HUES6 (cell line): ENCODE data around the gene SALL4.

Source experiments
- H3K27ac ChIP-seq: 2 replicates; pipeline ENCODE4 v1.7.0; 2013; ENCODE audit warnings: low read depth, mild to moderate bottlenecking, low read length, inconsistent platforms
- H3K27me3 ChIP-seq: 2 replicates; pipeline ENCODE4 v1.6.1; 2013; ENCODE audit warnings: low read length; ENCODE audit not compliant: control insufficient read depth, insufficient read depth
- H3K36me3 ChIP-seq: 2 replicates; pipeline ENCODE4 v1.6.1; 2013; ENCODE audit warnings: low read length; ENCODE audit not compliant: control insufficient read depth, insufficient read depth
- H3K4me1 ChIP-seq: 2 replicates; pipeline ENCODE4 v1.6.1; 2013; ENCODE audit warnings: low read length; ENCODE audit not compliant: control insufficient read depth, insufficient read depth
- H3K4me3 ChIP-seq: 2 replicates; pipeline ENCODE4 v1.5.1; 2013; ENCODE audit warnings: low read depth, low read length
- H3K9ac ChIP-seq: one replicate; pipeline ENCODE4 v1.6.1; 2013; ENCODE audit warnings: mild to moderate bottlenecking, low read length
- H3K9me3 ChIP-seq: 2 replicates; pipeline ENCODE4 v1.6.1; 2013; ENCODE audit warnings: low read depth, low read length; ENCODE audit not compliant: control insufficient read depth, insufficient read depth

The SALL4 gene

DNA sequence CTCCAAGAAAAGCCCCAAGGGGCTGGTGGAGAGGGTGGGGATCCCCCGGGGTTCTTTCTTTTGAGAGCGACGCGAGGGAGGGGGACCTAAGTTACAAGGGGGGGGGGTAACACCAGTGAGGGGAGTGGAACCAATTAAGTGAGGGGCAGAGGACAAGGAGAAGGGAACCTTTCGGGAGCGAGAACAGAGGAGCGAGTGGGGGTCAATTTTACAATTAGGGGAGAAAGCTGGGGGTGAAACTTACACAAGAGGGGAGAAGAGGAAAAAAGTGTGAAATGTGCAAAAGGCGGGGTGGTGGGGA is 548 bp downstream of the SALL4 start:
- H3K9me3 ChIP-seq: no peaks in the 10 kb centered on the region
- peak overlapping the region; percentile 74 for H3K4me3 ChIP-seq
- peaks cover 26% of the 10 kb centered on the region for H3K4me1 ChIP-seq
- peaks cover 6% of the 10 kb centered on the region for H3K36me3 ChIP-seq
- peak overlapping the region; percentile 99 for H3K27ac ChIP-seq
- H3K9ac ChIP-seq: peak overlapping the region; percentile 99
- H3K27me3 ChIP-seq: no peaks in the 10 kb centered on the region

DNA sequence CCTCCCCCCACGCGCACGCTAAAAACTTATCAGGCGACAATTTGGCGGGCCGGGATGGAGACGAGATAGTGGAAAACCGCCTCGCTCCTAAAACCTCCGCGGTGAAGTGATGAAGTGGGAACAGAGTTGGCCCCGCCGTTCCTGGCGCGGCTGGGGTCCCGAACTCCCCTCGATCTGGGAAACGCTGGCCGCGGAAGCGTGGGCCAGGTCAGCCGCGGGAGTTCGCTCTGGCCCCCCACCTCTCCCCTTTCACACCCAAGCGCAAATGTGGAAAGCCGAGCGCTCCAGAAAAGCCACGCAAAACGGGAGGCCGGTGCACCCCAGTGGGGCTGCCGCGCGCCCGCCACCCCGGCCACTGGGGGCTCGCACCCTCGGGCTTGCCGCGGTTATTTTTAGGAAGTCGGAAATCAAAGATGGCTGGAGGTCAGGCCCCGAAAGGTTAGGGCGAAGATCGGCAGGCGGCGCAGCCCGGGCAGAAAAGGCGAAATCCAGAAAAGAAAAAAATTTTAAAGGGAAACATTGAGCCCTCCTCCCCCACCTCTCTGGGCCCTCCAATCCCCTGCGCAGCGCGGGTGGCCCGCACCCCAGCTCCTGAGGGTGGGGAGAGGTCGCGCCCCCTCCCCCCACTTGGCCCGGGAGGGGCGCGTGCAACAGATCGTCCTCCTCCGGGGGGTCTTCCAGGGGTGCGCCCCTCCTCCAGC is 1.0 kb downstream of the SALL4 start:
- Histone ChIP-seq H3K4me3 (peak overlapping the region; percentile 74), H3K9me3 (no peaks in the 10 kb centered on the region), H3K27ac (peak overlapping the region; percentile 99), H3K9ac (peak overlapping the region; percentile 99), H3K4me1 (peaks cover 31% of the 10 kb centered on the region), H3K36me3 (peaks cover 11% of the 10 kb centered on the region), H3K27me3 (no peaks in the 10 kb centered on the region)

DNA sequence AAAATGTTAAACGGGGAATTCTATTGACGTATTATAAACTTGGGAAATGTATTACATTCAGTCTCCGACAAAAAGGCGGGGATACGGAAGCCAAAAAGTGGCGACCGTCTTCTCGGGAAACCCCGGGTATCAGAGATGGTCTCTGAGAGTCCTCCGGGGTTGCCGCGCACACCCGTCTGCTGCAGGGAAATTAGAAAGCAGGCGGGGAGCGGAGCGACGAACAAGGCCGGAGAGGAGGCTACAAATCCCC is 1.5 kb downstream of the SALL4 start:
- Histone ChIP-seq H3K27ac (peak overlapping the region; percentile 99), H3K27me3 (no peaks in the 10 kb centered on the region), H3K4me3 (peak overlapping the region; percentile 74), H3K4me1 (peaks cover 33% of the 10 kb centered on the region), H3K36me3 (peaks cover 13% of the 10 kb centered on the region), H3K9ac (peak overlapping the region; percentile 99), H3K9me3 (no peaks in the 10 kb centered on the region)

DNA sequence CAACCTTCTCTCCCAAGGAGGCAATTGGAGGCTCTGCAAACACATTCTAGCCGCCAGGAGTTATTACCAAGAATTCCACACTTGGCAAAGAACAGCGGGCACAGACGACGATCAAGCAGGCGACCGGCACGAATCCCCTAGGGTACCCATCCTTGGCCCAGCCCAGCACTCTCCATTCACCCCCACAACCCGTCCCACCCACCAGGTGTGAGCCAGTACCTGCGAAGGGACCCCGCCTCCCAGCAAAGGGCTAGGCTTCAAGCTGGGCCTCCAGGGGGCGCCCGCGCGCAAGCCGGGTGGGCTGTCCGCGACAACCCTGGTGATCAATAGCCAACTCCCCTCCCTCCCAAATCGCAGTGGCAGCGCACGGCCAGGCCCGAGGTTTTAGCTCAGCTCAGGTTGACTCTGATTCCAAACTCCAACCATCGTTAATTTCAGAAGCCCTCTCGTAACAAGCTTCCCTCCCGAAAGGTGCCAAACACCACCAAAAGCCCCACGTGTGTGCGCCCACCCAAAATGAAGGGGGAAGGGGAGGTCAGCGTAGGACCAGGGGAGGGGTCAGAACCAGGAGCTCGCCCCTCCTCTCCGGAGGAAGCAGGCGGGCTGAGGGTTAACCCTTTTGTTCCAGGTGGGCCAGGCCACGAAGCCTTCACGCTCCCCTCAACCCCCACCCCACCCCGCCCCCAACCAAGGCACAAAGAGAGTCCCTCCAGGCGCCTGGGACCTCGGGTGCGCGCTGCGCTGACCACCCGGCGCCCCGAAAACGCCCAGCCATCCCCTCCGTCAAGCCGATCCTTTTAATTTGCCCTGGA is 2.1 kb downstream of the SALL4 start:
- Histone ChIP-seq H3K36me3 (peaks cover 18% of the 10 kb centered on the region), H3K9me3 (no peaks in the 10 kb centered on the region), H3K27ac (peak overlapping the region; percentile 99), H3K27me3 (no peaks in the 10 kb centered on the region), H3K4me3 (peak overlapping the region; percentile 74), H3K9ac (peak overlapping the region; percentile 99), H3K4me1 (peaks cover 39% of the 10 kb centered on the region)

DNA sequence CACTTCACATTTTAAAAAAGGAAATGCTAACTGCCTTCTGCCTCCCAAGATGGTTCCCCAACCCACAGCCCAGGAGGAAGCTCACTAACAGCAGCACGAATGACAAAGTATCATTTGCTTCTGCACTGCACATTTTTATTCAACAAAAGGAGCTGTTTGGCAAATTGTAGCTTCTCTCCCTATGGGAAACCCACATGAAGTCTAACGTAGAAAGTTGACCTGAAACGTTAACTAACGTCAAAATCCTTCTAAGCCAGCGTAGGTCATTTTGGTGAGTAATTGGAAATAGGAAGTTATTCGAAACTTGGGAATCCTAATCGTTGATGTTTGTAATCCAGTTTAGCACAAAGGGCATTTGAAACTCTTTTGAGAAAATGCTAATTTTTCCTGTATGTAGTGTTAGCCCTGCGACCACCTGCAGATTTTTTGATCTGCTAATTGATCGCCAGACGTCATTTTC is 2.9 kb downstream of the SALL4 start:
- Histone ChIP-seq H3K9me3 (no peaks in the 10 kb centered on the region), H3K4me1 (peaks cover 44% of the 10 kb centered on the region), H3K4me3 (peak overlapping the region; percentile 74), H3K36me3 (peaks cover 25% of the 10 kb centered on the region), H3K27me3 (no peaks in the 10 kb centered on the region), H3K27ac (peak overlapping the region; percentile 99), H3K9ac (peak overlapping the region; percentile 99)

DNA sequence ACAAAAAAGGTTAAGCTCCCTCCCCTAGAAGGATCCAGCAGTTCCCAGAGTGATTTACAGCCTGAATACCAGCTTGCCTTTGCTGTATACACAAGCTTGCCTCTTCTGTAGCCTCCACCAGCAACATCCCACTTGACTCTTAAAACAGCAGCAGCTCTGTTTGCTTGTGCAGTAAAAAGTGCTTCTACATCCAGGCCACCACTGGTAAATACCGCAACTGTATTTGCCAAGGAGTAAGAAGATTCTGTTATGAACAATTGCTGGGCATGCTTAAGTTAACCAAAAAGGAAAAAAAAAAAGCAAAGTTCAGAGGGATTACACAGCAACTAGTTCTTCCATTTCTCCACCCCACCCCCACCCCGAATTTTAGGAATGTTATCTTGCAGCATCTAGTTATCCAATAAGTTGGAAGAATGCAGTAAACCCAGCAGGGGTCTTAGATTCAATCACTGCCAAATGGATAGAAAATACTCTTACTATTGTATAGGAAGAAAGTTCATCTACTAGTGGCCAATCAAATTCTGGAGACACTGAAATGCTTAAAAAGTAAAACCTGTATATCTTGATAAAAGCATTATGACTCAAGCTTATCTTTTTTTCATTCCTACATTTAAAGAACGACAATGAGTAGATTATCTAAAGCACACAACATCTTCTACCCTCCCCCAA is 4.8 kb downstream of the SALL4 start:
- peaks cover 44% of the 10 kb centered on the region for H3K4me1 ChIP-seq
- H3K27ac ChIP-seq: peak overlapping the region; percentile 99
- H3K4me3 ChIP-seq: peak overlapping the region; percentile 74

DNA sequence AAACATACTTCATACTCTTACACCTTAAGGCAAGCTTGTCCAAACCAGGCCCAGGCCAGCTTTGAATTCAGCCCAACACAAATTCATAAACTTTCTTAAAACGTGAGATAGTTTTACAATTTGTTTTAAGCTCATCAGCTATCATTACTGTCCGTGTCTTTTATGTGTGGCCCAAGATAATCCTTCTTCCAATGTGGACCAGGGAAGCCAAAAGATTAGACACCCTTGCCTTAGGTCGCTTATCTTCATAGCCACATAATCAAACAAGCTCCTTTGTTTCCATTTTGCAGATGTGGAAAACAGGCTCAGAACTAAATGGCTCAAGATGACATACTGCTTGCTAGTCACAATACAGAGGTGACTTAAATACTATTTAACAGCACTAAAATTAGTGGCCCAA is 6.0 kb downstream of the SALL4 start:
- no peak overlapping the region for H3K9ac ChIP-seq
- H3K36me3 ChIP-seq: peaks cover 53% of the 10 kb centered on the region
- no peaks in the 10 kb centered on the region for H3K9me3 ChIP-seq
- H3K4me3 ChIP-seq: peak overlapping the region; percentile 74; the same call in 1 of the 2 replicates
- no peaks in the 10 kb centered on the region for H3K27me3 ChIP-seq
- H3K4me1 ChIP-seq: peaks cover 44% of the 10 kb centered on the region
- peak overlapping the region; percentile 99; the same call in 1 of the 2 replicates for H3K27ac ChIP-seq

More for the DNA sequence above, 4.8 kb downstream of the SALL4 start:
- Histone ChIP-seq H3K27me3 (no peaks in the 10 kb centered on the region), H3K36me3 (peaks cover 42% of the 10 kb centered on the region), H3K9me3 (no peaks in the 10 kb centered on the region), H3K9ac (peak overlapping the region; percentile 69)

DNA sequence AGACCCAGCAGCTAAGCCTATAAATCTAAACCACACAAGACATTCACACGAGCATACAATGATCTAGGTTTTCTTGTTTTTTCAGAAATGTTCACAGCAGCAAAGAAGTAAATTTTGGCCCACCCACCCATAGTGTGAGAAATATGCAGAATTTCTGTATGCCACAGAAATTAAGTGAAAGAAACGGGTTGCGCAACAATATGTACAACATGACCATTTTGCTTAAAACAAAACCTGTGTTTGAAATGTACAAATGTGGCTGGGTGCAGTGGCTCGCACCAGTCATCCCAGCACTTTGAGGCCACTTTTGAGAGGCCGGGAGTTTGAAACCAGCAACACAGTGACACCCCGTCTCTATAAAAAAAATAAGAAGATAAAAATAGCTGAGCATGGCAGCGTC is 9.4 kb downstream of the SALL4 start:
- H3K27me3 ChIP-seq: no peaks in the 10 kb centered on the region
- peaks cover 35% of the 10 kb centered on the region for H3K4me1 ChIP-seq
- H3K27ac ChIP-seq: no peak overlapping the region
- peaks cover 87% of the 10 kb centered on the region for H3K36me3 ChIP-seq
- no peak overlapping the region for H3K9ac ChIP-seq
- H3K4me3 ChIP-seq: no peak overlapping the region
- H3K9me3 ChIP-seq: no peaks in the 10 kb centered on the region

DNA sequence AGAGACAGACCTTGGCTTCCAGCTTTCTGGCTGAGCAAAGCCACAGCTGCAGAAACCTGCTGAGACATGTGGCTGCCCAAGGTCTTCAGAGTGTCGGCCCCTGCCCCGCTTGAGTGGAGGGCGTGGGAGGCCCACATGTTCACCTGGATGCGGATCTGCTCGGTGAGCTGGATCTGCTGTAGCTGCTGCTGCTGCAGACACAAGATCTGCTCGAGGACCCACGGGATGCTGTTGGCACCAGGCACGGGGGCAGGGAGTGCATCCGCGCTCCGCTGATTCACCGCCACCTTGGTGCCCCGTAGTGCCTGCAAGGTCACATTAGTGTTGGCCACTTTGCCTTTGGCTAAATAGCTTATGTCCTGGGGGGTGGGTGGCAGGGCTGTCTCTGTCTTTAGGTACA is 10.7 kb downstream of the SALL4 start:
- H3K4me3 ChIP-seq: no peak overlapping the region
- peak overlapping the region; percentile 26; the same call in 1 of the 2 replicates for H3K27ac ChIP-seq
- H3K9me3 ChIP-seq: no peaks in the 10 kb centered on the region
- peaks cover 24% of the 10 kb centered on the region for H3K4me1 ChIP-seq
- no peak overlapping the region for H3K9ac ChIP-seq
- peaks cover 92% of the 10 kb centered on the region for H3K36me3 ChIP-seq
- no peaks in the 10 kb centered on the region for H3K27me3 ChIP-seq

DNA sequence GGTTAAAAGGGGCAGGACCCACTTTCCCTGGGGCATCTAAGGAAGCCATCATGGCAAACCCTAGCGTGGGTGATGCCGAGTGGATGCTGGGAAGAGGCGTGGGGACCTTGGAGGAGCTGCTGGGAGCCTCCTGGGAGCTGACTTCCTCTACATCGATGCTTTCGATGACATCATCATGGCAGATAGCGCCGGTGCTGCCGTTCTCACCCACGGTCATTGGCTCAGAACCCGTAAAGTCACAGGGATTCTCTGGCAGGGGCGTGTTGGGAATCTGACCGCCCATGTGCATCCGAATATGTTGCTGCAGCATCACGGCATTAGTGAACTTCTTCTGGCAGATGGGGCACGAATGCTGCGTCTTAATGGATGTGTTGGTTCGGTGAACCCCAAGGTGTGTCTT is 12.1 kb downstream of the SALL4 start:
- Histone ChIP-seq H3K4me3 (no peak overlapping the region), H3K36me3 (peaks cover 94% of the 10 kb centered on the region), H3K9ac (no peak overlapping the region), H3K9me3 (no peaks in the 10 kb centered on the region), H3K4me1 (peaks cover 13% of the 10 kb centered on the region; the same call in 1 of the 2 replicates), H3K27me3 (no peaks in the 10 kb centered on the region), H3K27ac (no peak overlapping the region)

DNA sequence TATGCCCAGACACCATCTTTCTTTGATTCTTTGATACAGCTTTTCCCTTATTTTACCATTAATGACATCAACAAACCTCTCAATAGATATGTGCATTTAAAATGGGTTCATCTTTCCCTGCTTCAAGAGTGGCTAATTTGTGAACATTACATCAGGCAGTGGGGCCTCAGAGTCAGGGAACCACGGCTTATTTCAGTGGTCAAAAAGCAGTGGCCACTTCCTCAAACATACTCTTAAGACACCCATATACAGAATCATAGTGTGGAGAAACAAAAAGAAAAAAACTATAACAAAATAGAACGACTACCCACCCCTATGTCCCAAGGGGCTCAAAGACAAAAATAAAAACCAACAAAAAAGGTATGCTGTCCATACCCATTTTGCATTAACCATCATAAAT is 12.9 kb downstream of the SALL4 start:
- Histone ChIP-seq H3K9ac (no peak overlapping the region), H3K27ac (no peak overlapping the region), H3K36me3 (peaks cover 95% of the 10 kb centered on the region), H3K27me3 (no peaks in the 10 kb centered on the region), H3K4me3 (no peak overlapping the region), H3K9me3 (no peaks in the 10 kb centered on the region), H3K4me1 (peaks cover 7% of the 10 kb centered on the region; the same call in 1 of the 2 replicates)
